Stimulated activated CD8-positive, alpha-beta memory T cell treated with anti-CD3 and anti-CD28 coated beads, Interleukin-7, amount 100 ng/mL, for 1 hour (primary cell): ENCODE data around the gene ALLC.

ENCODE experiments used
- DNase-seq, 2 donors: peaks; one replicate each; pipeline ENCODE4 v3.0.0-alpha.2; 2020; ENCODE audit warnings: low read depth in 2 of 2

ALLC gene

DNA sequence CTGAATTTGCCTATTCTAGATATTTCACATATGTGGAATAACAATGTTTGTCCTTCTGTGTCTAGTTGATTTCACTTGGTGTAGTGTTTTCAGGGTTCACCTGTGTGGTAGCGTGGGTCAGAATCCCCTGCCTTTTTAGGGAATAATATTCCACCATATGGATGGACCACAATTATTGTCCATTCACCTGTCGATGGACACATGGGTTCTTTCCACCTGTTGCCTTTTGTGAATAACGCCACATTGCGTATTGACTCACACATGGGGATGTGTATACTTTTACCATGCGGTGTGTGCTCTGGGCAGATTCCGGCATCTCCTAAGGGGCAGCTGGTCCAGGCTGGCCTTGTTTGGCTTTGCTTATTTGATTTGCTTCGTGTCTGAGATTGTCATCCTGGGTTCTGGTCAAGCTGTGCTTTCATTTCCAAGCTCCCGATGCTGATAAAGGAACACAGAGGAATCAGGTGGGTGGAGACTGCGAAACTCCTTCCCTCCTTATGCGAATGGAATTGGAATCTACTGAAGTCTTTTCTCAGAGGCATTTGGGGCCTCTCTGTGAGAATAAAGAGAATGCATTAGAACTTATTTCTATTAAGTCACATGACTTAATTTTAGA, 18.9 kb upstream of the ALLC start:
- DNase-seq: no peak

DNA sequence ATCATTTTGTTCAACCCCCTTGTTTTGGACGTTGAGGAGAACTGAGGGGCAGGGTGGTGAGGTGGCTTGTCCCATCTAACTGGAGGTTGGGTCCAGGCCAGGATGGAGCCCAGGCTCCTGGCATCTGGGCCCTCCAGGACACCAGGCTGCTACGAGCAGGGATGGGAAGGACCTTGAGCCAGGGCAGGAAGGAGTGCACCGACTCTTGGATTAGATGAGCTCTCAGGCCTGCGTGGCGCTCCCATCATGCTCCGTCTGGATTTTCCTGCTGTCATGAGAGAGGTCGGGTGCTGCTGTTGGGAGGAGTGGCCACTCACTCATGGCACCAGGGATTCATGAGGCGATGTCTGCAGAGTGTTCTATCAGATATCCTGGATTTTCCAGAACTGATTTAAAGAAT, 18.3 kb upstream of the ALLC start:
- DNase-seq: no peak

DNA sequence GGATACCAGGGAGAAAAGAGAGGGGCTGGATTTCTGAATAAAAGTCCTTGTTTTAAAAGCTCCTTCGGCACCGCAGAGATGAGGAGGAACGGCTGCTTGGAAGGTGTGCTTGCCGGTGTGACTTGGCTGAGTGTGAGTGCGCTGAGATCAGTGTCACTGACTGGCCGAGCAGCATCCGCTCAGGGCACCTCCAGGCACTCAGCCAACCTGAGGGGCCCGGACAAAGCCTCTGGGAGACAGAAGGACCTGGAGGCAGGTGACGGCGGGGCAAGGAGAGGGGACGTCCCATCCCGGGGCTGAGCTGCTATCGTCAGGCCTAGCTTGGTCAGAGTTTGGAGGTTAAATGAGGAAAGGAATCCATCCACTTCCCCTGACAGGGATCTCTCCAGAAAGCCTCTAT, 16.8 kb upstream of the ALLC start:
- no peak for DNase-seq

DNA sequence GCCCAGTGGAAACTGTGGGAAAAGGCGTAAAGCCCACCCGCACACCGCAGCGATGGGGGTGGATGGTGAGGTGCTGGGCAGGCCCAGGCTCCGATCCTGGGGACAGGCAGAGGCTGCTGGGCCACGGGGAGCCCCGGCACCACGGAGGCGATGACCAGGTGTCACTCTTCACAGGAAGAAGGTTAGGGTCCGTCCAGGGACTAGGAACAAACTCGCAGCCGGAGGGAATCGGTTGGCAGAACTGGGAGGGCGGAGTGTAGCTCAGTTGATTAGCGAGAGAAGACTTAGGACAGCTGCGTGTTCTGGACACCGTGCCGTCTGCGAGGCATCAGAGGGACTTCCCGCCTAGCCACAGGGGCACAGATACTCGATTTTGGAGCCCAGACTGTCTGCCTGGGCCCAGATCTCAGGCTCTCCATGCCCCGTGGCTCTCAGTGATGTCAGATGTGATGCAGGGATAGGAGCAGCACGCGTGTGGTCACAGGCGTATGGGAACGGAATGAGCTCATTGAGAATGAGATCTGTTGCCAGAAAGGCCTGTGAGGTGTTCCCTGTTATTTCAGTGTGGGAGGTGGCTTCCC, 16.1 kb upstream of the ALLC start:
- no peak for DNase-seq

DNA sequence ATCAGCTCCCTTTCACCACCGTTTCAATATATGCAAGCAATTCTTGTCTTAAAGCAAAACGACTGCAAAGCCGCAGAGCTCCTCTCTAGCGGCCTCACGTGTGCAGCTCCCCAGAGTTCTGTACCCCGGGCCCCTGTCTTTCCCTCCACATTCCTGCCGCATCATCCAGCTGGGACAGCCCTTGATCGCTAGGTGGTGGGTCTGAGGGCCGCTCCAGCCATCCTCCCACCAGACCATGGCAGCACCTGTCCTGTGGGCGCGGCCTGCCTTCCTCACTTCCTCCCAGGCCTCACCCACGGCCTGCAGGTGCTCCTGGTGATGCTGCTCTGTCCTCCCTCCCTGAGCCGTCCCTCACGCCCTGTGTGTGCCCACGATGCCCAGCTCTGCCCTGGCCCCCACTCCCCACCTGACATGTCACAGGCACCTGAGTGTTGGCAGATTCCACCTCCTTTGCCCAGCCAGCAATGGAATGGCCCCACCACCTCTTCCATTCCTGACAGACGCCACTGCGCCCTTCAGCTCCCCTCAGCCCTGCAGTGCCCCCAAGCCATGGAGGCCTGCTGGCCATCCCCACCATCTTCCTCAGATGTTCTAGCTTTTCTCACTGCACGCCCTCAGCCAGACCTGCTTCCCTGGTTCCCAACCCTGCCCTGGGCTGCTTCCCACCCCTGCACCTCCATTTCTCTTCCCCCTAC, 15.3 kb upstream of the ALLC start:
- no peak for DNase-seq

DNA sequence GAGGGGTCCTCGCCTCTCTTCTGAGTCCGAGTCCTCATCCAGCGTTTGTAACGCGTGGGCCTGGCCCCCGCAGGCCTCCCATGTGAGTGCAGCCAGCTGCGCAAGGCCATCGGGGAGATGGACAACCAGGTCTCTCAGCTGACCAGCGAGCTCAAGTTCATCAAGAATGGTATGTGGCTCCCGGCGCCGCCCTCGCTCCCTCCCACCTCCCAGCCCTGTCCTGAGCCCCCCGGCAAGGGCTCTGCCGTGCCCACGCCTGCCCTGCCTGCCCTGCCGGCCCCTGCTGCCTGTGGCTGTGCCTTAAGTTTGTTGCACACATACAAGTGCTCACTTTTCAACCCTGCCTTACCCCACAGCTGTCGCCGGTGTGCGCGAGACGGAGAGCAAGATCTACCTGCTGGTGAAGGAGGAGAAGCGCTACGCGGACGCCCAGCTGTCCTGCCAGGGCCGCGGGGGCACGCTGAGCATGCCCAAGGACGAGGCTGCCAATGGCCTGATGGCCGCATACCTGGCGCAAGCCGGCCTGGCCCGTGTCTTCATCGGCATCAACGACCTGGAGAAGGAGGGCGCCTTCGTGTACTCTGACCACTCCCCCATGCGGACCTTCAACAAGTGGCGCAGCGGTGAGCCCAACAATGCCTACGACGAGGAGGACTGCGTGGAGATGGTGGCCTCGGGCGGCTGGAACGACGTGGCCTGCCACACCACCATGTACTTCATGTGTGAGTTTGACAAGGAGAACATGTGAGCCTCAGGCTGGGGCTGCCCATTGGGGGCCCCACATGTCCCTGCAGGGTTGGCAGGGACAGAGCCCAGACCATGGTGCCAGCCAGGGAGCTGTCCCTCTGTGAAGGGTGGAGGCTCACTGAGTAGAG, 14.4 kb upstream of the ALLC start:
- no peak for DNase-seq

DNA sequence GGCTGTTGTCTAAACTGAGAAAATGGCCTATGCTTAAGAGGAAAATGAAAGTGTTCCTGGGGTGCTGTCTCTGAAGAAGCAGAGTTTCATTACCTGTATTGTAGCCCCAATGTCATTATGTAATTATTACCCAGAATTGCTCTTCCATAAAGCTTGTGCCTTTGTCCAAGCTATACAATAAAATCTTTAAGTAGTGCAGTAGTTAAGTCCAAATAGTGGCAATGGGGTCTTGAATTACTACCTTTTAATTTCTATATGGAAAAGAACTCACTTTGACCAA, 13.8 kb upstream of the ALLC start:
- no peak for DNase-seq

DNA sequence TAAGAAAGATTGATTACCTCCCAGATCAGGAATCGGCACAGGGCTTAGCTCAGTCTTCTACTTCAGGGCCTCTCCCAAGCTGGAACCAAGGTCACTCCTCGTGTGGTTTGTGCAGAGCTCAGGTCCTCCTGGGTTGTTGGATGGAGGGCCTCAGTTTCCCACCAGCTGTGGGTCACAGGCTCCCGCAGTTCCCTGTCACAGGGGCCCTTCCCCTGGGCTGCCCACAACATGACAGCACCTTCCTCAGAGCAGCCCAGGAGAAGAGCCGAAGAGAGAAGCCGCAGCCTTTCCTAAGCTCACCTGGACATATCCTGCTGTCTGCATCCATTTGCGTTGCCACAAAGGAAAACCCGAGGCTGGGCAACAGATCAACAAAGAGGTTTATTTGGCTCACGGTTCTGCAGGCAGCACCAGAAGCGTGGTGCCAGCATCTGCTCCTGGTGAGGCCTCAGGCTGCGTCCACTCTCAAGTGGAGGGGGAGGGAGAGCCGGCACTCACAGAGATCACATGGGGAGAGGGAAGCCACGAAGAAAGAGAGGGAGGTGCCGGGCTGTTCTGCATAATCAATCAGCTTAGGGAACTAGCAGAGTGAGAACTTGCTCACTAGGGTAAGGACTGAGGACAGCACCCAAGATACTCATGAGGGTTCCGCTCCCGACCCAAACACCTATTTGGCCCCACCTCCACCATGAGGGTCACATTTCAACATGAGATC, 13.0 kb upstream of the ALLC start:
- no peak for DNase-seq

DNA sequence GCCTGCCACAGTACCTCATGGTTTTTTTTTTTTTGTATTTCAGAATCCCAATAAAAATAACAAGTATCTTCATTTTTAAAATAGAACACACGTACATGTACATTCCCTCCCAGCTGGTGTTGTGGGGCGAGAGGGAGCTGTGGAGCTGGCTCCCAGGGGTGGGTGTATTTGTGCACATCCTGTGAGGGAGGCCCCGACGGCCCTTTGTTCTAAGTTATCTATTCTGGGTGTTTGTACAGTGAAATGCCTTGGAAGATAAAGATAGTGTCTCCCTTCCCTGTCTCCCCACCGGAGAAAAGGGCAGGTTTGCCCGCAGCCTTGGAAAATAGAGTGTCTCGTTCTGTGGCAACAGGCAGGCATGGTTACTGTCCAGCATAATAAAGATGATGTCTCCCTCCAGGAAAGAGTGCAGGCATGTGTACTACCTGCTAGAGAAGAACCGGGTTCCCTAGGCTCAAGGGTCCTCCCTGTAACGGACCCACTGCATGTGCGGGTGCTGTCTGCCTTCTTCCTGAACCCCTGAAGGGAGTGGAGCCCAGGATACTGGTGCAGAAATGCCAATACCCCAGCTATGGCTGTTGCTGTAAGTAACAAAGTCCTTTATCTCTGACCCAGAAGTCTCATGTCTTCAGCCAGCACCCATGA, 12.1 kb upstream of the ALLC start:
- no peak for DNase-seq

DNA sequence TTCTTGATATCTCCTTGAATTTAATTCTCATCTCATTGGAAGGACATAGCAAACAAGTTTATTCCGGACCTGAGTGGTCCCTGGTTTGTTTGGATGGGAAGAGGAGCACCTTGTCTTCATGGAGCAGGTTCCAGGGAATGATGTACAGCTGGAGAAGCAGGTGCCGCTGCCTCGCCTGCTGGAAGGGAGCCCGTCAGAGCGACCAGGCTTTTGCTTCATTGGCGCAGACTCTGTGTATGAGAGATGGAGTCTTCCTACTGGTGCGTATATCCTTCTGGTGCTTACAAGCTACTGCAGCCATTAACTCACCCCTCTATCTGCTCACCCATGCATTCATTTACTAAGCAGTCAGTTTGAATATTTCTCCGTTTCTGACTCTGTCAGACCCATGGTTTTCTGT, 11.6 kb upstream of the ALLC start:
- DNase-seq: no peak

DNA sequence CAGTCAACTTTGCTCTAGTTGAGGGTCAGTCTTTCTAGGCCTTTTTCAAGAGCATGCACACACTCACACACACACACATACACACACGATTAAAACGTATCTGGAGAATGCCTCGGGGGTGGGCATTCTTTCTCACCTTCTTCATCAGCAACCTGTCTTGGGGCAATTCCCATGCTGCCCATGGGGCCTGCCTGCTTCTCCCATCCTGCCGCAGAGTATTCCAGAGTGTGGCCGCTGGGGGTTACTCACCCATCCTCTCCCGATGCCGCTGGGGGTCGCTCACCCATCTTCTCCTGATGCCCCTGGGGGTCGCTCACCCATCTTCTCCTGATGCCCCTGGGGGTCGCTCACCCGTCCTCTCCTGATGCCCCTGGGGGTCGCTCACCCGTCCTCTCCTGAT, 10.8 kb upstream of the ALLC start:
- no peak for DNase-seq

DNA sequence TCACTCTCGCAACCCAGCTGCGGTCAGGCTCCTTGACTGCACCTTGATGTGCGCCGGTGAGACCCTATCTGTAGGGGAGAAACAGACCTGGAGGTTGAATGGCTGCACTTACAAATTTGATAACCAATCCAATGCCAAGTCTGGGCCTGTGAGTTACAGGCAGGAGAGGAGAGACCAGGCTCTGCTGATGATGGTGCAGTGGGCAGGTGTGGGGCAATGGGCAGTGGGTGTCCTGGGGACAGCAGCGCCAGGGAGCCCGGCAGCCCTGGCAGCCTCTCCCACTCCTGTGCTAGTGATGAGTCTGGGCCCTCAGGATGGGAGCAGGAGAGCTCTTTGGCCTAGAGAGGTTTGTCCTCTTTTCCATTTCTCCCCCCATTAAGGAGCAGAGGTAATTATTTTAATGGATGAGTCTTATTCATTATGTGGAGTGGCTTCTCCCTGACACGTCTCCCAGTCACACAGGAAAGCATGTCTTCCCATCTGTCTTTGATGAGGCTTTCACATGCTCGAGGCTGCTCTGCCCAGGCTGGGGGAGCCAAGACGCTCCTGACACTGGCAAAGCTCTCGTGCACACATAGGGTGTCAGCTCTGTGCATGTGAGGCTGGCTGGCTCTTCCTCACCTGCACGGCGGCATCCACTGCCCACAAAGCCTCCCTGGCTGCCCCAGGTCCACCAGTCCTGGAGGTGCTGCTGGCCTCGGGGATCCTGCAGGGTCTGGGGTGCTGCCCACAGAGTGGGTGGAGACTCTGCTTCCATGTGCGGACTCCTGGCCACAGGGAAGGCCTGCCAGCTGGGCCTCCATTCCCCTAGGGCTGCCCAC, 10.0 kb upstream of the ALLC start:
- DNase-seq: no peak

DNA sequence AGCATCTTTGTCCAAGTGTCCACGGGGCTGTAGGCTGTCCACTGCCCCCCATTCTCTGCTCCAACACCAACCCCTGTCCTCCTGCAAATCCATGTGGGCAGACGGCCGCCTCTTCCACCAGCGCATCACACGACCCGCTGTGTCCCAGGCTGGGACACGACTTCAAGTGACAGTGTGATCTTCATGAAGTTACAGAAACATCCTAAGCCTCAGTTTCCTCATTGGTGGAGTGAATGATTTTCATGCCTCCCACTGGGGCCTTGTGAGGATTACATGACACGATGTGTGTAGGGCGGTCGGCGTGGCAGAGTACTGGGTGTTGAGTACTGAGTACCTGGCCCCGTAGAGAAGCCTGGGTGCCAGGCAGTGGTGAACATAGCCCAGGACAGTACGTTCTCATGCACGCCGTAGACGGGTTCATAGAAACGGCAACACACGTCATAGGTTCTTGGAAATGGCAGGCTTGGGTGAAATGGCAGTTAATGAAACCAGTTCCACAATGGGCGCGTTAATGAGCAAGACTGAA, 9.3 kb upstream of the ALLC start:
- DNase-seq: no peak

DNA sequence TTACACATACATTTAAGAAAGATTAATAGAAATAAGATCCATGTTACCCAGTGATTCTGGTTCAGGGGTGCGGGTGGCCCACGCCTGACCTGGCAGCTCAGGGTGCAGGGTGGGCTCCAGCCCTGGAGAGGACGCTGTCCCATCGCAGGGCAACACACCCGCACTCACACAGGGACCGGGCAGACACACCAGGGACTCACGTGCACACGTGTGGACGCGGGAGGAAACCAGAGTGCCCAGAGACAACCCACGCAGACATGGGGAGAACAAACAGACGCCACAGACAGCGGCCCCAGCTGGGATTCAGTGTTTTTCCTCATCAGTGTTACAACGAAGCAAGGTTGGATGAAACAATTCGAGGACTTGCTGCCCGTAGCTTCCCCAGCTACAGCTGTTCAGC, 8.4 kb upstream of the ALLC start:
- no peak for DNase-seq

DNA sequence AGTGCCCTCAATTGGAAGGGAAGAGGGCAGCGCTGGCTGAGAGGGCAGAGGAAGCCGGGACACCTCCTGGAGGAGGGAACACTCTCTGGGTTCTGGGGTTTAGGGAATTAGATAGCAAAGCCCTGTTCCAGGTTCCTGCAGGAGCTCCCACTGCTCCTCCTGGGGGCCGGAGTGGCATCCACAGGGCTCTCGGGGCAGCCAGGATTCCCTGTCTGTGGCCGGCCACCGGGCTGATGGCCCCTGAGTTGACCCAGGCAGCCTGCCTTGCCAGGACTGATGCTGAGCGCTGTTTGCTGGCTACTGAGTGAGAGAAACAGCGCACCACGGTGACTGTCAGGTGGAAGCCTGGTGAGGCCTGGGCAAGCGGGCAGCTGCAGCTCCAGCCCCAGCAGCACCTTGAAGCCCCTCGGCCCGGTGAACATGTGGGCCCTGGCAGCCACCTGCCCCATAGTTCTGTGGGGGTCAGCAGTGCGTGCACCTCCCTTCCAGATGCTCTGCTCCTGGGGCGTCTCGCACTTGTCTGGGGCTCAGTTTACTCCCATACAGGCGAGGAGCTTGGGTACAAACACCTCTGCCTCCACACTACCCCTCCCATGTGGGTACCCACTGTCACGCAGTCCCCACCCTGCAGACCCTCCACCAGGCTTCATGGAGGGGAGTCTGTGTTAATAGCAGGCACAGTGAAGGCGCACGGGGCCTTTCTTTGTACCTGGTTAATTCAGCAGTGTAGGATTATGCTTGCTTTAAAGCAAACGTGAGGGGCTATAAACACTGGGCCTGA, 7.7 kb upstream of the ALLC start:
- DNase-seq: no peak

DNA sequence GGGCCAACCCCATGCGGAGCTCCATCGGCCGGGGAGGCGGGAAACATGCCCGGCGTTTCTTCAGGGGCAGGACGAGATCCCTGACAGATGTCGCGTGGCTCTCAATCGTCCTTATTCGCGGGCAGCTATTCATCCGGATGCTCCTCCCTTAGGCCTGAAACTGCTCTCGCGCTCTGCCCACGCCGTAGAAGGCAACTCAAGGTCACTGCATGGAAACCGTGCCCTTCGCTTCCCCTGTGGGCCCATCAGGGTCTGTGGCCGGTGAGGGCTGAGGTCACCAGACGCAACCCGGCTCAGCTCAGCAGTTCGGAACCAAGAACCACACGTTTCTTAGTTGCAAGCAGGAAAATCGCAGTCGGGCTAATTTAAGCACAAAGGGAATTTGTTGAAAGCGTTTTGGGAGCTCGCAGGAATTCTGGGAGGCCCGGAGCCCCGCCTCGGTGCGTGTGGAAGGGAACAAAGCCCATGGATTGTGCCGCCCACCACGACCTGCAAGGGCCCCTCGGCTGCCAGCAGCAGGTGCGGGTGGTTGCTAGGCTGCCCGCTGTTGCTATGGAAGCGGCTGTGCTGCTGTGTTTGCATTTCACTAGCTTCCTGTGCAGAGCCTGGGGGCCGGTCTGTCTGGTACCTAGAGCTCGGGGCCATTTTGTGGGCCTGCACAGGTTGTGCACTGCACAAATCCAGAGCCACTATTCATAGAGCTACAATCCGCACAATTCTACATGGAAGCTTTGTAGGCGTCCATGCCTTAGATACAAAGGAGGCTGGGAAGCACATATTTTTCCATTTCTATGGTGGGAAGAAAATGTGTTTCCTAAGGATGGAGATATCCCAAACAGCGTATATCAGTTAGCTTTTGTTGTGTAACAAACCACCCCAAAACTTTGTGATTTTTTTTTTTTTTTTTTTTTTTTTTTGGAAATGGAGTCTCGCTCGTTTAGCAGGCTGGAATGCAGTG, 6.0 kb upstream of the ALLC start:
- peak; percentile 24 to 32 for DNase-seq

DNA sequence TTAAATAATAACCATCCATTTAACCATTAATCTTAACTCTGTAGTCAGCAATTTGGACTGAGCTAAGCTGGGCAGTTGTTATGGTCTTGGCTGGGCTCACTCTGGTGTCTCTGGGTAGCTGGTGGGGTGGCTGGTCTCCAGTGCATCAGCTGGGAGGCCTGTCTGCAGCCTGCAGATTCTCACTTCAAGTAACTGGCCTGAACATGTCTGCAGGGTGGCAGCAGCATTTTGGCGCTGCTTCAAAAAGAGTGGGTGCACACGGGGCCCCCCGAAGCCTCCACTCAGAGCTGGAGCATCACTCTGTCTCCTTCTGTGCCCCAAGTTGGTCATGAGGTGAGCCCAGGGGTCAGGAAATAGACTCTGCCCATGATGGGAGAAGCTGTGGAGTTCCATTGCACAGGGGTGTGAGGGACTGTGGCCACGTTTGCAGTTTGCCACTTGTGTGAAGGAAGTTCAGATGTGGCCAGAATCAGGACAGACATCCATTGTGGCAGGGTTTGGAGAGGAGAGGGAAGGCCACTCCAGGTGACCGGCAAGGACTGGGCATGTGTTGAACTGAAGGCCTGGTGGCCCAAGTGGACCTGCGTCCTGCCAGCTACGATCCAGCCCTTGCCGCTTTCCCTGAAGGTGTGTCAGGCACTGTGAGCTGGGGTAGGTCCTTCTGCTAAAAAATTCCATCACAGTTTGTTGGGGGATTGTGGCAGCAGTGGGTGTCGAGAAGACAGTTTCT, 4.9 kb upstream of the ALLC start:
- no peak for DNase-seq

DNA sequence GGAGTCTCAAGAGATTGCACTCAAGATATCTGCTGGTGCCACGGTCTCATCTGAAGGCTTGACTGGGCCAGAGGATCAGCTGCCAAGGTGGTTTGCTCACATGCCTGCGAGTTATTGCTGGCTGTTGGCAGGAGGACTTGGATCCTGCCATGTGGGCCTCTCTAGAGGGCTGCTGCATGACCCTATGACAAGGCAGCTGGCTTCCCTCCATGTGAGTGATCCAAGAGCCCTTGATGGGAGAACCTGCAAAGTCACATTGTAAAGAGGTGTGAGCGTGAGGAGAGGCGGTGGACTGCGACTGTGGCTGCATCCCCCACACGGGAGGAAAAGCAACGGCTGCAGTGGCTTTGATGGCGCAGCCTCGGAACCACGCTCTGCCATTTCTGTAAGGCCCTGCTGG, 4.0 kb upstream of the ALLC start:
- DNase-seq: no peak
